GM19099 (cell line): ENCODE measurements around the gene RPL5.

ENCODE experiments used
- POLR2A ChIP-seq: IDR thresholded peaks from 3 replicates; pipeline ENCODE4 v1.6.1; 2011; ENCODE audit warnings: low read depth; ENCODE audit not compliant: insufficient read length; ENCODE audit errors: extremely low read depth

Gene RPL5

DNA sequence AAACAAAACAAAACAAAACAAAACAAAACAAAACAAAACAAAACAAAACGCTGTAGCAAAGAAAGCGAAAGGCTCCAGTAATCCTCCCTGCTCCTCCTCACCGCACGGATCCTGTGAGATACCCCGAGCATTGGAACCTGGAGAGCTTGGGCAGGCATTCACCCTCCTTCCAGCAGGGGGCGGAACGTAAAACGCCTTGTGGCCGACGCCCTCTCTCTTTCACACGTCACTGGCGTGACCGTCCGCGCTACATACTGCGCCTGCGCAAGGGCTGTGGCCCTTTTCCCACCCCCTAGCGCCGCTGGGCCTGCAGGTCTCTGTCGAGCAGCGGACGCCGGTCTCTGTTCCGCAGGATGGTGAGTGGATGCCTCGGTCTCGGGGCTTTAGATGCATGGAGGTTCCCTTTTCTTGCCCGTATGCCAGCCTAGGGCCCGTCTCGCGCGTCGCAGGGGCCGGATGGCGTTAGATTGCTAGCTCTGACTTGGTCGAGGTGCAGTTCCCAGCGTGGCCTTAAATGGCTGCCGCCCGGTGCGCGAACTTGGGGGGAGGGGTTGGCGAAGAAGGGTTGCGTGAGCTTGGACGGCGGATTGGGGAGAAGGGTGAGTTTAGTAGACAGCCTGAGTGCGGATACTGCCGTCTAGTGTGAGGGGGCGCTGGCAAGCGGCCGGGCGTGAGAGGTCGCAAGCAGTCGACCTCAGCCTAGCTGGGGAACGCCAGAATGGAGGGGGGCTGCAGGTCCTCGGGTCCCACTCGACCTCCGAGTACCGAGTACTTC is at the start of gene RPL5:
TSS of gene RPL5 (plus strand) at position 279 of the 775 bp plus-strand sequence. CDS start at position 354, 75 bp downstream.
- TF ChIP-seq POLR2A = peak; percentile 99

DNA sequence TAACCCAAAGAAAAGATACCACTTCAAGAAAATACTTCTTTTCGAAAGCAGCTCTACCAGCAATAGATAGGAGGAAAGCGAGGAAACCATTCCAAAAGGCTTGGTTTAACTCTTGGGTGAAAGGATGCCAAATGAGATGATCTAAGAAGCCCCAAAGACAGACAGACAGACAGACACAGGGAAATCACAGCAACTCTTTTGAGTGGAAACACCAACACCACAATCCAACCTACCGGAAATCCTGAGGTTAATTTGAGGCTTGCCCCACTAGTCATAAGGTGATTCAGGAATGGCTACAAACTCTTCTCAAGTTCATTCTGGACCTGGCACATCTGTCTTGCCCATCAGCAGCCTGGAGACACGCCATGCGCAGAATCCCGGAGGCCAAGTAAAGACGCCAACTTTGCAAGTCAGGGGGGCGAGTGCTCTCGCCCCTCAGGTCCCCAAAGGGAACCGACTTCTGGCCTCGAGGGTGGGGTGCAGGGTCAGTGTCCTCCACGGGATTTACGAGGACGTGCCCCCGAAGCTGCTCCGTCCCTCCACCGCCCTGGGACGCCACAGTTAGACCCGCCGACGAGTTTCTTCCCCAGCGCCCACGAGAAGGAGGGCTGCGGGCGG is 47.7 kb upstream of the RPL5 start:
- no peak for TF ChIP-seq POLR2A

DNA sequence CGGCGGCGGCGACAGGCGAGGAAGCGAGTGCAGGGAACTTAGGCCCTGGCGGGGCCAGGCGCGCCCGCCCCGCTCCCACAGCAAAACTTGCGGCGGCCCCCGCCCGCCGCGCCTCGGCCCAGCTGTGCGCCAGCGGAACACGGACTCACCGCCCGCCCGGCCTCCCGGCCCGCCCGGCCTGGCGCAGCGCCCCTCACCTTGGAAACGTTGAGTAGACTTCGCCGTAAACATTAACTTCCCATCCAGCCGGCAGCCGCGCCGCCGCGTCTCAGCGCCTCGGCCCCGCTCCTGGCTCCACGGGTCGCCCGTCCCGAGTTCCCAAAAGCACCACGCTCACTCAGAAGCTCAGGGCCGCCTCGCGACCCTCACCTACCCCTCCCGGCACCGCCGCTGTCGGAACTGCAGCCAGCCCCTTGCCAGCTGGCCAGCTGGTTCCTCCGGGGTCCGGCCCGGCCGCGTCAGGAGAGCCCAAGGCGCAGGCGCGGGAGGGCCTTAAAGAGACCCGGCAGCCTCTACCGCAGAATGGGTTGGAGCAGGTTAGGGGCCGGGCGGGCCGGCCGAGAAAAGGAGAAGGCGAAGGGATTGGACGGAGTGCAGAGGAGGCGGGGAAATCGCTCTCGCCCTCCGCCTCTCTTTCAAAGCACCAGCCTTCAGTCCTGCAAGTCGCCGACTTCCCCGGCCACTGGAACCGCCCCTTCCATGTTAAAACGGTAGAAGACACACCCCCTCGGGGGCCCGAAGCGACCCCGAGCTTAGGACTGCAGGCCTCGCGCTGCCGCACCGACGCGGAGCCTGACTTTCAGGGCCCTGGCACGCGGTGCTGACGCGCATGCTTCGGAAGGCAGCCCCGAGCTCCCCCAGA is 47.0 kb upstream of the RPL5 start, which contains the start of gene EVI5:
TSS of gene EVI5 (minus strand) at position 470 of the 862 bp plus-strand sequence. CDS start 48,562 bp downstream, outside the sequence.
- TF ChIP-seq POLR2A = peak; percentile 53

DNA sequence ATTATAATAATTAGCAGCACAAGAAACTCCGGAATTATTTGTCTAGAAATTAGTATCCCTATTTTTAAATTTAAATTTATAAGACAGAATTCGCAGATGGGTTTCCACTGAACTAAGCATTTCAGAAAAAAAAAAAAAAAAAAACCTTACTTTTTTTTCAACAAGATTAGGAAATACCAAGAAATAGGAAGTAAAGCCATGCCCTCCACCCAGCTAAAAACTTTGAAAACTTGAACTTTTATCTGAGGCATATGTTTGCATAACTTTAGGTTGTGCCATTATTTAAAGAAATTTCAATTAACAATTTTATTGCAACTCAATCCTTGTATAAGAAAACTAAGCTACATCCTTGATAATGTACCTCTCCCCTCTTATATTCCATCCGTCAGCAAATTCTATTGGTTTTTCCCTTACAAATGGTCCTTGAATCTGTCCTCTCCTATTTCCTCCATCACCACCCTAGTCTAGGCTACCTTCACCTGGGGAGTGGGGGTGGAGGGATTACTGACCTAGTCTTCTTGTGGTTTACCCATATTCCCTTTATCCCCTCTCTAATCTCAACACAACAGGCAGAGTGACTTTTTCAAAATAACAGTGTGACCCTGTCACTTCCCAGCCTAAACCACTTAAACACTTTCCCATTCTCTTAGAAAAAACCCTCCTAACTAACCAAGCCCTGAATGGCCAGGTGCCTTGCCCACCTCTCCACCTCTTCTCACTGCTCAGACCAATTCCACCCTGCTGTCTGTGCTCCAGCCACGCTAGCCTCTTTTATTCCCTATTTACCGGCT is 45.5 kb upstream of the RPL5 start:
- no peak for TF ChIP-seq POLR2A

DNA sequence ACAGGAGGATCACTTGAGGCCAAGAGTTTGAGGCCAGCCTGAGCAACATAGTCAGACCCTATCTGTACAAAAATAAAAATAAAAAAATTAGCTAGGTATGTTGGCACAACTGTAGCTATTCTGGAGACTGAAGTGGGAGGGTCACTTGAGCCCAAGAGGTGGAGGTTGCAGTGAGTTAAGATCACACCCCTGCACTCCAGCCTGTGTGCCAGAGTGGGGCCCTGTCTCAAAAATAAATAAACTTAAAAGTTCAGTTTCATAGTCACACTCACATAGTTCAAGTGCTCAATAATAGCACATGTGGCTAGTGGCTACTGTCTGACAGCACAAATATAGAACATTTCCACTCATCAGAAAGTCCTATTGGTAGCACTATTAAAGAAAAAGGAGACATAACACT is 41.8 kb upstream of the RPL5 start:
- no peak for TF ChIP-seq POLR2A

DNA sequence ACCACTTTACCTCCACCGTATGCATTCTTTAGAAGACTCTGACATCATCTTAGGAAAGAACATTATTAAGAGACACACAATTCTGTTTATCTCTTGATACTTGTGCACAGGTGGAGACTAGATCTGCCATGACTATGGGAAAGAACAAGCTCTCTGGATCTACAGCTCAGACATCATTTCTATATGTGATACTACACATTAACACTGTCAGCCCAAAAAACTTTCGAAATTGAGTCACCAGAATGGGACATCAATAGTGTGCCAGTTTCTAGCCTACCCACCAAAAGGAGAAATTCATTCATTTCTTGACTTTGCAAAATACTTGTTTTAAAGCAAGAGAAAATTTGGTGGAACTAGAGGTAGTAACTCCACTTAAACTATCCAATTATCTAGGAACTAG is 41.0 kb upstream of the RPL5 start:
- TF ChIP-seq POLR2A = no peak

DNA sequence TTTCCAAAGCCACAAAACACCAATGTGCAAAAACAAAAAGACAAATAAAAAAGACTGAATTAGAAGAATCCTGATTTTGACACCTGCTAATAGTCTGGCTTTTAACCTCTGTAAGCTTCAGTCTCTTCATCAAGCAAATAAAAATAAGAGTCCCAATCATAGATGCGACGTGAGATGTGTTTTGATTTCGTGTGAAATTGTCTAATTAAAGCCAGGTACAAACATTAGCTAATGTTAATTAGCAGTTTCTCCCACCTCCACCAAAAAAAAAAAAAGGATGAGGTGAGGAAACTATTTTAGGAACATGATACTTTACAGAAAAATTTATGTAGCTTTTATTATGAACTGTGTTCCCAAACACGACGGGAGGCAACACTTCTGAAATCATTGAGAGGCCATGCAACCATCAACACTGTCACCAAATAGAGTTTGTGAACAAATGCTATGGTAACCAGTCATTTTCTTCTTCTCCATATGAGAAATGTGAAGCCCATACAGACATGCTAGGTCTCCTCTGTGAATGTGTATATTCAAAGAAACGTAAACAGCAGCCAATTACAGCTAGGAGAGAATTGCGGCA is 40.3 kb upstream of the RPL5 start:
- TF ChIP-seq POLR2A = no peak

DNA sequence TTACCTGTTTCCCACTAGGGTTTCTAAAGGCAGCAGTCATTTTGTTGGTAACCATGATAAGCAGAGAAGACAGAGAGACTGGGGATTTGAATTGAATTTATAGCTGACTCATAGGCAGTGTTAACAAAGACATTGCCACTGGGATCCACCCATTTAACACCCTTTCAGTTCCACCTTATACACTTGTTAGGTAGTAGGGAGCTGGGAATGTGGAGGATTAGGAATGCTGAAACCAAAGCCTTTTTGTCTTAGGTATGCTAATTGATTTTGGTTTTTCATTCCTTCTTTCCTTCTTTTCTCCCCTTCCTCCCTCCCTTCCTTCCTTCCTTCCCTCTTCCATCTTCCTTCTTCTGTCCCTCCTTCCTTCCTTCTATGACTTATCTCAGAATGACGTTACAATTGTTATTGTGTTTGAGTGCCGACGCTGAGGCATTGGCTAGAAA is 39.5 kb upstream of the RPL5 start:
- TF ChIP-seq POLR2A = no peak

DNA sequence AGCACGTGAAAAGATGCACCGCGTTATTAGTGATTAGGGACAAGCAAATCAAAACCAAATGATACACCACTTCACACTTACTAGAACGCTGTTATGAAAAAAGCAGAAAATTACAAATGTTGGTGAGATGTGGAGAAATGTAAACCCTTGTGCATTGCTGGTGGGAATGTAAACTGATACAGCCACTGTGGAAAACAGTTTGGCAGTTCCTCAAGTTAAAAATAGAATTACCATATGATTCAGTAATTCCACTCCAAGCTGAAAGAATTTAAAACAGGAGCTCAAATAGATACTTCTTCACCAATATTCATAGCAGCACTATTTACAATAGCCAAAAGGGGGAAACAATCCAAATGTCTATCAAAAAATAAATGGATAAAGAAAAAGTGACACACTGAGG is 36.7 kb upstream of the RPL5 start:
- no peak for TF ChIP-seq POLR2A

DNA sequence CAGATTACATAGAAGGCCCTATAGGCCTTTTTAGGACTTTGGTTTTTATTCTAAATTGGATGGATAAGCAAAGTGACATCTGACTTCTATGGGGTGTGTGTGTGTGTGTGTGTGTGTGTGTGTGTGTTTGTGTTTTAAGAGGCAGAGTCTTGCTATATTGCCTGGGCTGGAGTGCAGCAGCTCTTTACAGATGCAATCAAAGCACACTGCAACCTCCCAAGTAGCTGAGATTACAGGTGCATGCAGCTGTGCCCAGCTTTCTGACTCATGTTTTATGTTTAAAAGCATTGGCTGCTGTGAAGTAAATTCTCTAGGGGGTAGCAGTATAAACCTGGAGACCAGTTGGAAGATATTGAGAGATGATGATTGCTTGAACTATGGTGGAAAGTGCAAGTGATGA is 34.5 kb upstream of the RPL5 start:
- no peak for TF ChIP-seq POLR2A

DNA sequence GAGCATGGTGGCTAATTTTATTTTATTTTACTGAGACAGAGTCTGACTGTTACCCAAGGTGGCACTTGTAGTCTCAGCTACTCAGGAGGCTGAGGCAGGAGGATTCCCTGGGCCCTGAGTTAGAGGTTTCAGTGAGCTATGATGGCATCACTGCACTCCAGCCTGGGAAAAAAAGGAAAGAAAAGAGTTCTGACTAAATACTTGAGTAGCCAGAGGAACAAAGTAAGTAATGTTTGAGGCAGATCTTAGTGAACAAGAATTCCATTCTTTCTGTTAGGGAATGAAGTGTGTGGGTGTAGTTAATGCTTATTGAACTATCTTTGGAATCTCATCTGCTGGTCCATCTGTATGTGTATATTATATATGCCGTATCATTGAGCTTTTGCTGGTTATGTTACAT is 33.9 kb upstream of the RPL5 start:
- no peak for TF ChIP-seq POLR2A

DNA sequence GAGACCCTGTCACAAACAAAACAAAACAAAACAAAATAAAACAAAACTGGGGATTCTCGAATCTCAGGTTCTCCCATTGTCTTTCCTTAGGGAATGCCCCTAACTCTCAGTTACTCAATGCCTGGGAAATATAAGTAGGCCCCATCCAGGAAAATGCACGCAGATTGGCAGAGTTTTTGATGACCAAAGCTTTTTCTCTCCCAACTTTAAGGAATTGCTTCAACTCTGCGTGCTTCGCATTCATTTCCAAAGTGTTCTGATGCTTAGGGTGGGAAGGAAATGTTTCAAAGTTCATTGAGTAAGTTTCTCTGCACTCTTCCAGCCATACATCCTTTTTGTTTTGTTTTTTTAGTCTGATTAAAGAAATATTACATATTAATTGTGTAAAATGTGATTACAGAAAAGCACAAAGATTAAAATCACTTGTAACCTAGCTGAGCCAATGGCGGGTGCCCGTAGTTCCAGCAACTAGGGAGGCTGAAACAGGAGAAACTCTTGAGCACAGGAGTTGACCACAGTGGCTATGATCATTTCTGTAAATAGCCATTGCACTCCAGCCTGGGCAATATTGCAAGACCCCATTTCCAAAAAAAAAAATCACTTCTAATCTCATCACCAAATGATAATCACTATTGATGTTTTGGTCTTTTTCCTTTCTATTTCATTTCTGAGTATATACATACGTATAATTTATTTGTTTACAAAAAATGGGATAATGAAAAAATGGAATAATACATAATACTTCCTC is 28.5 kb upstream of the RPL5 start:
- no peak for TF ChIP-seq POLR2A

DNA sequence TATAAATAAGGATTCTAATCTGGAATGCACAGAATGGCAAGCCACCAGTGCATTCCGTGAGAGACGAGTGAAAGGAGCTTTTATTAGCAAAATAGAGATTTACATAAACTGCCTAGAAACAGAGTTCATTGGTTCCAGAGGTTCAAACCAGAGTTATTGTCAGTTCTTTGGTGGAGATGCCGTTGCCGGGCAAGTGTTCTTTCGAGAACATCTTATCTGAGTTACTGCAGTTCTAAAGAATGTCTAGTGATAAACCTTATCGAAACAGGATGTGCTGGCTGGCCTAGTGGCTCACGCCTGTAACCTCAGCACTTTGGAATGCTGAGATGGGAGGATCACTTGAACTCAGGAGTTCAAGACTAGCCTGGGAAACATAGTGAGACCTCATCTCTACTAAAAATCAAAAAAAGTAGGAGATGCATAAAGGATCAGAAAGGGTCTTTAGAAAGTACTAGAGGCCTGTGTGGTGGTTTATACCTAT is 27.1 kb upstream of the RPL5 start:
- TF ChIP-seq POLR2A = no peak
